ENCODE results near the gene EVL.

DNA sequence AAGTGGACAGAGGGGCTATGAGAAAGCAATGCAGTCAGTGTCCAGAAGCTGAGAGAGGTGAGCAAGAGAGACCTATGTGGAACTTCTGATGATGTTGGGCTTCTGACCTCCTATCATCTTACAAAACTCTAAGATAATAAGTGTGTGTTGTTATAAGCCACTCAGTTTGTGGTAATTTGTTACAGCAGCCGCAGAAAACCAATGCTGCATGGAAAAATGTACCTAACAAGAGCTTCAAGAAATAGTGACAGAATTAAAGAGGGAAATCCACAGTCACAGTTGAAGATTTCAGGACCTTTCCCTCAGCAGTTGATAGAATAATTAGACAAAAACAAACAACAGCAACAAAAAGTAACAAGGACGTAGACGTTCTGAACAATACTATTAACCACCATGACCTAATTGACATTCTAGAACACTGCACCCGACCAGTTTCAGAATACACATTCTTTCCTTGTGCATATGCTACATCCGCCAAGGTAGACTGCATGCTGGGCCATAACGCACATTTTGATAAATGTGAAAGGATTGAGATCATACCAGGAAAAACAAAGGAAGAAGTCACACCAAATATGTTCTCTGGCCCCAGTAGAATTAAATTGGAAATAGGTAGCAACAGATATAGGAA is 1.8 kb upstream of the EVL start:
- TF ChIP-seq TARDBP (IDR thresholded peaks at IDR 0.05) (no peak), BHLHE40 (IDR thresholded peaks at IDR 0.05; ENCODE audit: borderline replicate concordance) (no peak), SP1 (IDR thresholded peaks at IDR 0.05) (no peak), FOXM1 (IDR thresholded peaks at IDR 0.05; ENCODE audit: borderline replicate concordance) (no peak), FOXK2 (IDR thresholded peaks at IDR 0.05) (no peak), L3MBTL2 (conservative IDR thresholded peaks at IDR 0.05) (no peak)
- TF ChIP-seq, protein P1, sequence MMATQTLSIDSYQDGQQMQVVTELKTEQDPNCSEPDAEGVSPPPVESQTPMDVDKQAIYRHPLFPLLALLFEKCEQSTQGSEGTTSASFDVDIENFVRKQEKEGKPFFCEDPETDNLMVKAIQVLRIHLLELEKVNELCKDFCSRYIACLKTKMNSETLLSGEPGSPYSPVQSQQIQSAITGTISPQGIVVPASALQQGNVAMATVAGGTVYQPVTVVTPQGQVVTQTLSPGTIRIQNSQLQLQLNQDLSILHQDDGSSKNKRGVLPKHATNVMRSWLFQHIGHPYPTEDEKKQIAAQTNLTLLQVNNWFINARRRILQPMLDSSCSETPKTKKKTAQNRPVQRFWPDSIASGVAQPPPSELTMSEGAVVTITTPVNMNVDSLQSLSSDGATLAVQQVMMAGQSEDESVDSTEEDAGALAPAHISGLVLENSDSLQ (IDR thresholded peaks at IDR 0.05), result no peak
